Sigmoid colon (tissue), 7 donors: Measurements from ENCODE around the gene FNDC5. TPM values are rescaled to one million over a fixed set of nuclear protein-coding genes. Genes with fewer than 3 reads are reported as not detected.

Experiments
- DNase-seq: peaks from one replicate; pipeline ENCODE4 v3.0.0-alpha.2; 2019
- H3K27ac ChIP-seq, 4 donors: fragments of 200-600 bp; sonication (generic); one replicate each; pipeline ENCODE4 v1.5.1; 2016 to 2019; ENCODE audit warnings: mild to moderate bottlenecking in 1 of 4
- H3K27me3 ChIP-seq, 3 donors: fragments of 200-600 bp; sonication (generic); one replicate each; pipeline ENCODE4 v1.5.1; 2019; ENCODE audit warnings: mild to moderate bottlenecking in 1 of 3
- H3K36me3 ChIP-seq, 4 donors: fragments of 200-600 bp; sonication (generic); one replicate each; pipeline ENCODE4 v1.5.1; 2016 to 2019
- H3K4me1 ChIP-seq, 4 donors: fragments of 200-600 bp; sonication (generic); one replicate each; pipeline ENCODE4 v1.5.1; 2017 to 2019
- H3K4me3 ChIP-seq, 4 donors: fragments of 200-600 bp; sonication (generic); one replicate each; pipeline ENCODE4 v1.5.1; 2017 to 2019; ENCODE audit warnings: mild to moderate bottlenecking in 2 of 4, moderate library complexity in 1 of 4
- H3K9me3 ChIP-seq, 4 donors: fragments of 200-600 bp in 3 of 4; sonication (generic) in 3 of 4; one replicate each; pipeline versions ENCODE4 v1.5.1 to v1.6.1; 2013 to 2019
- CTCF ChIP-seq, 4 experiments: fragments of 450-650 bp in 3 of 4; fragments of 200-600 bp in 1 of 4; IDR thresholded peaks; one replicate each; pipeline ENCODE4 v1.5.1; 2016 to 2019; ENCODE audit warnings: antibody characterized with exemption in 4 of 4, mild to moderate bottlenecking in 3 of 4, moderate library complexity in 2 of 4
- EP300 ChIP-seq, 4 donors: sonication (generic); formaldehyde crosslinking; IDR thresholded peaks; one replicate each; pipeline ENCODE4 v1.6.1; 2017; ENCODE audit warnings: antibody characterized with exemption in 4 of 4
- POLR2A ChIP-seq, 2 donors: fragments of 450-650 bp; IDR thresholded peaks; one replicate each; pipeline ENCODE4 v1.6.1; 2016; ENCODE audit warnings: antibody characterized with exemption in 2 of 2, mild to moderate bottlenecking in 2 of 2, moderate library complexity in 2 of 2
- POLR2AphosphoS5 ChIP-seq, 4 donors: sonication (generic); formaldehyde crosslinking; IDR thresholded peaks; one replicate each; pipeline ENCODE4 v1.6.1; 2017; ENCODE audit warnings: antibody characterized with exemption in 4 of 4
- WGBS, 2 donors: extraction: QIAGEN DNeasy Blood & Tissue Kit; methylation state at CpG; one replicate each; pipeline ENCODE4 v1.1.7; 2013; 5-methylcytosine and 5-hydroxymethylcytosine counted together
- intact Hi-C: fragments of 100-400 bp; cut with DNase I; formaldehyde crosslinking; loops from one replicate; pipeline ENCODE4 v1.15.1; 2023
- polyA plus RNA-seq, 3 donors: library from polyadenylated mRNA; stranded (reverse); fragments of 200-250 nt; gene quantifications; one replicate each; pipeline ENCODE4 v1.2.3, GENCODE V29; 2013
- total RNA-seq, 4 donors: library from RNA; depleted of rRNA; stranded (reverse); fragments of >200 nt; gene quantifications; one replicate each; pipeline ENCODE4 v1.1.0, GENCODE V29; 2016
- donor health status: healthy with polysubstance abuse.
- donor health status: Bipolar disorder and iron deficiency.
- donor health status: healthy.

The FNDC5 gene
- total and polyA plus RNA-seq, 7 donors, result 0.20 to 10.2 (median 0.93) TPM; not detected in 1

GRCh38 chr1:32817159-32817814 lies 53.4 kb downstream of the FNDC5 start, which contains the start of the genes S100PBP and YARS1:
Gene S100PBP (plus strand): TSS chr1:32817653. CDS start chr1:32826100, 8,447 bp downstream.
Gene YARS1 (minus strand): TSS chr1:32817358. CDS start chr1:32817244, 114 bp downstream.
- Histone ChIP-seq H3K4me3 (peak within 1 kb of the TSS; percentile 75 to 95 (median 88)), H3K36me3 (no peaks in the 10 kb centered on the region), H3K4me1 (peaks cover 0 to 56% (median 45%) of the 10 kb centered on the region in 4 donors), H3K9me3 (no peaks in the 10 kb centered on the region), H3K27me3 (no peaks in the 10 kb centered on the region), H3K27ac (peak within 1 kb of the TSS; percentile 96 to 100 (median 97))
- intact Hi-C loops, result loop anchor here (2.0 kb wide), 1 partner anchor 166 kb away; the partner anchor contains the start of genes RBBP4 and ZBTB8OS
- TF ChIP-seq POLR2A (IDR thresholded peaks at IDR 0.05) (peak; percentile 27 to 57), CTCF (IDR thresholded peaks at IDR 0.05) (no peak), EP300 (IDR thresholded peaks at IDR 0.05) (peak in 2 of 4 donors; percentile 34 to 85), POLR2AphosphoS5 (IDR thresholded peaks at IDR 0.05) (peak; percentile 84 to 97 (median 90))
- peak; percentile 99 for DNase-seq
- WGBS, 2 donors, result 1% methylated on average over 55 of the region's 55 CpGs

GRCh38 chr1:32816676-32817158 lies 54.0 kb downstream of the FNDC5 start:
- H3K27ac ChIP-seq, result peak overlapping the region; percentile 96 to 100 (median 97)
- H3K27me3 ChIP-seq, result no peaks in the 10 kb centered on the region
- no peak for TF ChIP-seq CTCF (IDR thresholded peaks at IDR 0.05)
- TF ChIP-seq POLR2A (IDR thresholded peaks at IDR 0.05), result no peak
- no peak for TF ChIP-seq POLR2AphosphoS5 (IDR thresholded peaks at IDR 0.05)
- no peak for TF ChIP-seq EP300 (IDR thresholded peaks at IDR 0.05)
- H3K9me3 ChIP-seq, result no peaks in the 10 kb centered on the region
- intact Hi-C loops, result loop anchor here (2.0 kb wide), 1 partner anchor 166 kb away; the partner anchor contains the start of genes RBBP4 and ZBTB8OS
- peak; percentile 66 for DNase-seq
- WGBS, 2 donors, result 0% methylated on average over 15 of the region's 15 CpGs
- peaks cover 0 to 56% (median 45%) of the 10 kb centered on the region in 4 donors for H3K4me1 ChIP-seq
- peak overlapping the region; percentile 75 to 95 (median 88) for H3K4me3 ChIP-seq
- H3K36me3 ChIP-seq, result no peaks in the 10 kb centered on the region

GRCh38 chr1:32813941-32814739 lies 56.6 kb downstream of the FNDC5 start:
- Histone ChIP-seq H3K27me3 (no peaks in the 10 kb centered on the region), H3K4me1 (peaks cover 0 to 42% (median 40%) of the 10 kb centered on the region in 4 donors), H3K27ac (peak overlapping the region in 3 of 4 donors; percentile 10 to 48 (median 37)), H3K36me3 (peaks cover 0 to 22% (median 10%) of the 10 kb centered on the region in 4 donors), H3K4me3 (no peak overlapping the region), H3K9me3 (no peaks in the 10 kb centered on the region)
- intact Hi-C loops, result no loop called here
- DNase-seq, result no peak
- TF ChIP-seq POLR2A (IDR thresholded peaks at IDR 0.05) (no peak), POLR2AphosphoS5 (IDR thresholded peaks at IDR 0.05) (no peak), CTCF (IDR thresholded peaks at IDR 0.05) (no peak), EP300 (IDR thresholded peaks at IDR 0.05) (no peak)
- WGBS, 2 donors, result 92 to 94% methylated on average over 11 of the region's 11 CpGs

Other genes starting within 250 kb of the FNDC5 start
- 10 to 100 TPM; 19.9 to 40.3 (median 36.8) TPM for gene ZBTB8OS, start 220.4 kb downstream of the FNDC5 start, total RNA-seq
- gene ZBTB8OS, start 220.4 kb downstream of the FNDC5 start, polyA plus RNA-seq, result 10 to 100 TPM; 51.9 to 97.3 (median 89.5) TPM
- 100 to 1,000 TPM in 3 of 4 donors, 10 to 100 TPM in 1; 91.8 to 118 (median 108) TPM for gene RBBP4, start 219.7 kb downstream of the FNDC5 start, total RNA-seq
- 10 to 100 TPM; 54.1 to 81.1 (median 59.9) TPM for gene RBBP4, start 219.7 kb downstream of the FNDC5 start, polyA plus RNA-seq
- gene SYNC, start 168.1 kb downstream of the FNDC5 start, total RNA-seq, result 10 to 100 TPM; 22.5 to 87.5 (median 33.8) TPM
- 10 to 100 TPM in 1 of 3 donors, 1 to 10 TPM in 2; 6.9 to 12.7 (median 9.6) TPM for gene SYNC, start 168.1 kb downstream of the FNDC5 start, polyA plus RNA-seq
- 10 to 100 TPM; 29.6 to 46.8 (median 37.6) TPM for gene YARS1, start 53.6 kb downstream of the FNDC5 start, total RNA-seq
- gene YARS1, start 53.6 kb downstream of the FNDC5 start, polyA plus RNA-seq, result 10 to 100 TPM; 28.7 to 65.2 (median 33.6) TPM
- gene S100PBP, start 53.3 kb downstream of the FNDC5 start, total RNA-seq, result 10 to 100 TPM; 25.2 to 50.7 (median 28.9) TPM
- gene S100PBP, start 53.3 kb downstream of the FNDC5 start, polyA plus RNA-seq, result 10 to 100 TPM in 2 of 3 donors, 1 to 10 TPM in 1; 3.2 to 12.7 (median 10.2) TPM
- not detected for gene HPCA, start 15.6 kb upstream of the FNDC5 start, total RNA-seq
- gene HPCA, start 15.6 kb upstream of the FNDC5 start, polyA plus RNA-seq, result 1 to 10 TPM; 1.2 to 1.9 (median 1.8) TPM
- 100 to 1,000 TPM in 1 of 4 donors, 10 to 100 TPM in 3; 47.4 to 135 (median 57.9) TPM for gene TMEM54, start 30.5 kb upstream of the FNDC5 start, total RNA-seq
- gene TMEM54, start 30.5 kb upstream of the FNDC5 start, polyA plus RNA-seq, result 100 to 1,000 TPM; 699 to 799 (median 707) TPM
- 10 to 100 TPM; 14.5 to 28.9 (median 21.6) TPM for gene RNF19B, start 93.9 kb upstream of the FNDC5 start, total RNA-seq
- gene RNF19B, start 93.9 kb upstream of the FNDC5 start, polyA plus RNA-seq, result 10 to 100 TPM; 43.2 to 50.7 (median 46.7) TPM
- gene AK2, start 166.0 kb upstream of the FNDC5 start, total RNA-seq, result 100 to 1,000 TPM in 2 of 4 donors, 10 to 100 TPM in 2; 79.6 to 190 (median 98.8) TPM
- gene AK2, start 166.0 kb upstream of the FNDC5 start, polyA plus RNA-seq, result 100 to 1,000 TPM; 139 to 202 (median 158) TPM
- 1 to 10 TPM; 1.1 to 2.5 (median 1.5) TPM for gene AZIN2, start 210.2 kb upstream of the FNDC5 start, total RNA-seq
- gene AZIN2, start 210.2 kb upstream of the FNDC5 start, polyA plus RNA-seq, result 10 to 100 TPM in 2 of 3 donors, 1 to 10 TPM in 1; 3.6 to 30.9 (median 14.8) TPM